ENCODE measurements around the gene IMPACT. TPM values are rescaled to one million over a fixed set of nuclear protein-coding genes. Genes with fewer than 3 reads are reported as not detected.

Gene IMPACT
- polyA plus RNA-seq, 4 donors, result 11.9 to 35.0 (median 14.3) TPM

- Histone ChIP-seq H3K4me3 (ENCODE audit: low read depth in 1 of 3, low read length in 3 of 3) (no peak within 1 kb of the TSS), H3K27ac (ENCODE audit: low read depth in 1 of 3, low read length in 2 of 3) (no peak within 1 kb of the TSS), H3K4me1 (ENCODE audit: control insufficient read depth in 3 of 3, insufficient read depth in 2 of 3, low read depth in 1 of 3, low read length in 2 of 3) (no peaks in the 10 kb centered on the region), H3K9me3 (ENCODE audit: control insufficient read depth in 2 of 2, insufficient read depth in 1 of 2, low read depth in 1 of 2, low read length in 1 of 2) (no peaks in the 10 kb centered on the region), H3K36me3 (ENCODE audit: control insufficient read depth in 3 of 3, insufficient read depth in 2 of 3, low read depth in 1 of 3, low read length in 3 of 3) (no peaks in the 10 kb centered on the region), H3K27me3 (ENCODE audit: control insufficient read depth in 3 of 3, insufficient read depth in 3 of 3, low read length in 3 of 3) (no peaks in the 10 kb centered on the region)
- no peak for FAIRE-seq
- DNase-seq, result no peak
- 63 to 64% (median 63%) methylated on average over 1 of the region's 1 CpG for WGBS, 3 donors
These were observed 33.9 kb downstream of the IMPACT start, which contains the start of gene HRH4 for GRCh38 chr18:24460388-24460787. Gene HRH4, plus strand, starts transcription at chr18:24460637. Its CDS starts 92 bp downstream, at chr18:24460729.

GRCh38 chr18:24461996-24462395 is 35.5 kb downstream of the IMPACT start:
- H3K36me3 ChIP-seq (ENCODE audit: control insufficient read depth in 3 of 3, insufficient read depth in 2 of 3, low read depth in 1 of 3, low read length in 3 of 3), result no peaks in the 10 kb centered on the region
- no peak for DNase-seq
- no peaks in the 10 kb centered on the region for H3K4me1 ChIP-seq (ENCODE audit: control insufficient read depth in 3 of 3, insufficient read depth in 2 of 3, low read depth in 1 of 3, low read length in 2 of 3)
- no peaks in the 10 kb centered on the region for H3K27me3 ChIP-seq (ENCODE audit: control insufficient read depth in 3 of 3, insufficient read depth in 3 of 3, low read length in 3 of 3)
- no peak for FAIRE-seq
- H3K4me3 ChIP-seq (ENCODE audit: low read depth in 1 of 3, low read length in 3 of 3), result no peak overlapping the region
- 90 to 94% (median 92%) methylated on average over 8 of the region's 8 CpGs for WGBS, 3 donors
- H3K9me3 ChIP-seq (ENCODE audit: control insufficient read depth in 2 of 2, insufficient read depth in 1 of 2, low read depth in 1 of 2, low read length in 1 of 2), result no peaks in the 10 kb centered on the region
- H3K27ac ChIP-seq (ENCODE audit: low read depth in 1 of 3, low read length in 2 of 3), result no peak overlapping the region

GRCh38 chr18:24462838-24463775 is 36.6 kb downstream of the IMPACT start:
- FAIRE-seq, result no peak
- H3K27me3 ChIP-seq (ENCODE audit: control insufficient read depth in 3 of 3, insufficient read depth in 3 of 3, low read length in 3 of 3), result no peaks in the 10 kb centered on the region
- no peak for DNase-seq
- H3K4me1 ChIP-seq (ENCODE audit: control insufficient read depth in 3 of 3, insufficient read depth in 2 of 3, low read depth in 1 of 3, low read length in 2 of 3), result no peaks in the 10 kb centered on the region
- WGBS, 3 donors, result 69 to 78% (median 77%) methylated on average over 5 of the region's 5 CpGs
- H3K4me3 ChIP-seq (ENCODE audit: low read depth in 1 of 3, low read length in 3 of 3), result no peak overlapping the region
- no peak overlapping the region for H3K27ac ChIP-seq (ENCODE audit: low read depth in 1 of 3, low read length in 2 of 3)
- H3K36me3 ChIP-seq (ENCODE audit: control insufficient read depth in 3 of 3, insufficient read depth in 2 of 3, low read depth in 1 of 3, low read length in 3 of 3), result no peaks in the 10 kb centered on the region
- no peaks in the 10 kb centered on the region for H3K9me3 ChIP-seq (ENCODE audit: control insufficient read depth in 2 of 2, insufficient read depth in 1 of 2, low read depth in 1 of 2, low read length in 1 of 2)

- H3K27ac ChIP-seq (ENCODE audit: low read depth in 1 of 3, low read length in 2 of 3), result no peak overlapping the region
- H3K4me1 ChIP-seq (ENCODE audit: control insufficient read depth in 3 of 3, insufficient read depth in 2 of 3, low read depth in 1 of 3, low read length in 2 of 3), result no peaks in the 10 kb centered on the region
- H3K27me3 ChIP-seq (ENCODE audit: control insufficient read depth in 3 of 3, insufficient read depth in 3 of 3, low read length in 3 of 3), result no peaks in the 10 kb centered on the region
- H3K9me3 ChIP-seq (ENCODE audit: control insufficient read depth in 2 of 2, insufficient read depth in 1 of 2, low read depth in 1 of 2, low read length in 1 of 2), result no peaks in the 10 kb centered on the region
- 82 to 89% (median 84%) methylated on average over 7 of the region's 7 CpGs for WGBS, 3 donors
- H3K4me3 ChIP-seq (ENCODE audit: low read depth in 1 of 3, low read length in 3 of 3), result no peak overlapping the region
- no peak for DNase-seq
- FAIRE-seq, result no peak
- H3K36me3 ChIP-seq (ENCODE audit: control insufficient read depth in 3 of 3, insufficient read depth in 2 of 3, low read depth in 1 of 3, low read length in 3 of 3), result no peaks in the 10 kb centered on the region
These were observed 39.0 kb downstream of the IMPACT start for GRCh38 chr18:24465486-24465885.

GRCh38 chr18:24466771-24467170 is 40.3 kb downstream of the IMPACT start:
- DNase-seq (no peak), FAIRE-seq (no peak)
- H3K27ac ChIP-seq (ENCODE audit: low read depth in 1 of 3, low read length in 2 of 3), result no peak overlapping the region
- H3K9me3 ChIP-seq (ENCODE audit: control insufficient read depth in 2 of 2, insufficient read depth in 1 of 2, low read depth in 1 of 2, low read length in 1 of 2), result no peaks in the 10 kb centered on the region
- no peak overlapping the region for H3K4me3 ChIP-seq (ENCODE audit: low read depth in 1 of 3, low read length in 3 of 3)
- 64 to 77% (median 65%) methylated on average over 2 of the region's 2 CpGs for WGBS, 3 donors
- H3K36me3 ChIP-seq (ENCODE audit: control insufficient read depth in 3 of 3, insufficient read depth in 2 of 3, low read depth in 1 of 3, low read length in 3 of 3), result no peaks in the 10 kb centered on the region
- H3K27me3 ChIP-seq (ENCODE audit: control insufficient read depth in 3 of 3, insufficient read depth in 3 of 3, low read length in 3 of 3), result no peaks in the 10 kb centered on the region
- H3K4me1 ChIP-seq (ENCODE audit: control insufficient read depth in 3 of 3, insufficient read depth in 2 of 3, low read depth in 1 of 3, low read length in 2 of 3), result no peaks in the 10 kb centered on the region

GRCh38 chr18:24470022-24470618 is 43.6 kb downstream of the IMPACT start:
- 83 to 88% (median 88%) methylated on average over 3 of the region's 3 CpGs for WGBS, 3 donors
- DNase-seq (no peak), FAIRE-seq (no peak)
- H3K36me3 ChIP-seq (ENCODE audit: control insufficient read depth in 3 of 3, insufficient read depth in 2 of 3, low read depth in 1 of 3, low read length in 3 of 3), result no peaks in the 10 kb centered on the region
- no peak overlapping the region for H3K4me3 ChIP-seq (ENCODE audit: low read depth in 1 of 3, low read length in 3 of 3)
- H3K9me3 ChIP-seq (ENCODE audit: control insufficient read depth in 2 of 2, insufficient read depth in 1 of 2, low read depth in 1 of 2, low read length in 1 of 2), result no peaks in the 10 kb centered on the region
- no peaks in the 10 kb centered on the region for H3K4me1 ChIP-seq (ENCODE audit: control insufficient read depth in 3 of 3, insufficient read depth in 2 of 3, low read depth in 1 of 3, low read length in 2 of 3)
- no peaks in the 10 kb centered on the region for H3K27me3 ChIP-seq (ENCODE audit: control insufficient read depth in 3 of 3, insufficient read depth in 3 of 3, low read length in 3 of 3)
- H3K27ac ChIP-seq (ENCODE audit: low read depth in 1 of 3, low read length in 2 of 3), result no peak overlapping the region

- no peak overlapping the region for H3K4me3 ChIP-seq (ENCODE audit: low read depth in 1 of 3, low read length in 3 of 3)
- H3K27ac ChIP-seq (ENCODE audit: low read depth in 1 of 3, low read length in 2 of 3), result no peak overlapping the region
- WGBS, 3 donors, result 91 to 92% (median 92%) methylated on average over 7 of the region's 7 CpGs
- FAIRE-seq, result no peak
- DNase-seq, result no peak
- no peaks in the 10 kb centered on the region for H3K9me3 ChIP-seq (ENCODE audit: control insufficient read depth in 2 of 2, insufficient read depth in 1 of 2, low read depth in 1 of 2, low read length in 1 of 2)
- no peaks in the 10 kb centered on the region for H3K4me1 ChIP-seq (ENCODE audit: control insufficient read depth in 3 of 3, insufficient read depth in 2 of 3, low read depth in 1 of 3, low read length in 2 of 3)
- no peaks in the 10 kb centered on the region for H3K36me3 ChIP-seq (ENCODE audit: control insufficient read depth in 3 of 3, insufficient read depth in 2 of 3, low read depth in 1 of 3, low read length in 3 of 3)
- no peaks in the 10 kb centered on the region for H3K27me3 ChIP-seq (ENCODE audit: control insufficient read depth in 3 of 3, insufficient read depth in 3 of 3, low read length in 3 of 3)
These were observed 44.3 kb downstream of the IMPACT start for GRCh38 chr18:24470805-24471204.

- H3K4me3 ChIP-seq (ENCODE audit: low read depth in 1 of 3, low read length in 3 of 3), result no peak overlapping the region
- H3K27me3 ChIP-seq (ENCODE audit: control insufficient read depth in 3 of 3, insufficient read depth in 3 of 3, low read length in 3 of 3), result no peaks in the 10 kb centered on the region
- H3K27ac ChIP-seq (ENCODE audit: low read depth in 1 of 3, low read length in 2 of 3), result no peak overlapping the region
- FAIRE-seq, result no peak
- DNase-seq, result no peak
- H3K36me3 ChIP-seq (ENCODE audit: control insufficient read depth in 3 of 3, insufficient read depth in 2 of 3, low read depth in 1 of 3, low read length in 3 of 3), result no peaks in the 10 kb centered on the region
- H3K4me1 ChIP-seq (ENCODE audit: control insufficient read depth in 3 of 3, insufficient read depth in 2 of 3, low read depth in 1 of 3, low read length in 2 of 3), result no peaks in the 10 kb centered on the region
- WGBS, 3 donors, result 87 to 97% (median 91%) methylated on average over 5 of the region's 5 CpGs
- no peaks in the 10 kb centered on the region for H3K9me3 ChIP-seq (ENCODE audit: control insufficient read depth in 2 of 2, insufficient read depth in 1 of 2, low read depth in 1 of 2, low read length in 1 of 2)
These were observed 46.1 kb downstream of the IMPACT start for GRCh38 chr18:24472591-24472990.

Measured in small intestine (tissue), 7 donors.